HG03159 (cell line): Measurements from ENCODE around the gene COPS6.
"Not testable (repeated sequence)": the region's sequence is repeated elsewhere in the genome, so short reads cannot be mapped to it uniquely, and the experiment has no call there.

Experiments used
- ATAC-seq: cut with Tn5 transposase; IDR thresholded peaks from one replicate; pipeline ENCODE4 v1.9.1; 2021; ENCODE audit warnings: mild to moderate bottlenecking, moderate library complexity; ENCODE audit not compliant: unreplicated experiment

The COPS6 gene

DNA sequence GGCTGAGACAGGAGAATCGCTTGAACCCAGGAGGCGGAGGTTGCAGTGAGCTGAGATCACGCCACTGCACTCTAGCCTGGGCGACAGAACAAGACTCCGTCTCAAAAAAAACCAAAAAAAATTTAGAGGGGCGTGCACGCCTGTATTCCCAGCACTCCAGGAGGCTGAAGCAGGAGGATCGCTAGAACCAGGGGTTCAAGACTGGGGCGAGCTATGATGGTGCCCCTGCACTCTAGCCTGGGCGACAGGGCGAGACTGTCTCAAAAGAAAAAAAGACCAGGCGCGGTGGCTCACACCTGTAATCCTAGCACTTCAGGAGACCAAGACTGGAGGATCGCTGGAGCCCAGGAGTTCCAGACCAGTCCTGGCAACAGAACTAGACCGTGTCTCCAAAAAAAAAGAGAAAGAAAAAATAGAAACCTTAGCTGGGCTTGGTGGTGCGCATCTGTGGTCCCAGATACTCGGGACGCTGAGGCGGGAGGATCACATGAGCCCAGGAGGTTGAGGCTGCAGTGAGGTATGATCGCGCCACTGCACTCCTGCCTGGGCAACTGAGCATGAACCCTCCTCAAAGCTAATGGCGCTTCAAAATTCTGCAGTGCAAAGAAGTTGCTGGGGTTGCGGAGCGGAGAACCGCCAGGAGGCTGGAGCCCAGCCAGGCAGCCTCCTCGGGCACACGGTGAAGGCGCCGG is 37.6 kb downstream of the COPS6 start:
- peak; percentile 60 for ATAC-seq

DNA sequence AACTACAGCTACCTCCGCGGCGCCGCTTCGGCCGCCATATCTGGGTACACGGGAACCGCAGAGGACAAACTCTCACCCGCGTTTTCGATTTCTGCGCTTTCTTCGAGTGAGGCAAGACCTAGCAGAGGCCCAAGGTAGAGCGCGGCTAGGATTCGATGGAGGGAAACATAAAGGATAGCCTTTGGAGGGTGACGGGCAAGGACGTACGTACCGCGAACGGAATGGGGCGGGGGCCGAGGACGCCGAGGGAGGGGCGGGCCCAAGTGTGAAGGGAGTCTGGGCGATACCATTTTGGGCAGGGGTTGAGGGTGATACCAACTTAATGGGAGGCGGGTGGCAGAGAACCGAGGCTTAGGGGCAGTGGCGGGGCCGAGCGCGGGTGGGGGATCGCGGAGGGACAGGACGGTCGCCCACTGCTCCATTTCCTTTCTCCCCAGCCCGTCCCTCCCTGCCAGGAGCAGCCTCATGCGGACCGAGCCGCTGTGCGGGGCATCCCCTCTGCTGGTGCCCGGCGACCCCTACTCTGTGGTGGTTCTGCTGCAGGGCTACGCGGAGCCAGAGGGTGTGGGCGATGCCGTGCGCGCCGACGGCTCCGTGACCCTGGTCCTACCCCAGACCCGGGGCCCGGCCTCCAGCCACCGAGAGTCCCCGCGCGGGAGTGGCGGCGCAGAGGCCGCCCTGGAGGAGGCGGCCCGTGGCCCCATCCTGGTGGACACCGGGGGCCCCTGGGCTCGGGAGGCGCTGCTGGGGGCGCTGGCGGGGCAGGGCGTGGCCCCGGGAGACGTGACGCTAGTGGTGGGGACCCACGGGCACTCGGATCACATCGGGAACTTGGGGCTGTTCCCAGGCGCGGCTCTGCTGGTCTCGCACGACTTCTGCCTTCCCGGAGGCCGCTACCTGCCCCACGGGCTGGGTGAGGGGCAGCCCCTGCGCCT is 38.4 kb downstream of the COPS6 start, which contains the start of gene MBLAC1:
Gene MBLAC1 (plus strand): TSS at position 37 of the 935 bp plus-strand sequence. CDS start 429 bp downstream, at position 466.
- peak; percentile 69 for ATAC-seq

DNA sequence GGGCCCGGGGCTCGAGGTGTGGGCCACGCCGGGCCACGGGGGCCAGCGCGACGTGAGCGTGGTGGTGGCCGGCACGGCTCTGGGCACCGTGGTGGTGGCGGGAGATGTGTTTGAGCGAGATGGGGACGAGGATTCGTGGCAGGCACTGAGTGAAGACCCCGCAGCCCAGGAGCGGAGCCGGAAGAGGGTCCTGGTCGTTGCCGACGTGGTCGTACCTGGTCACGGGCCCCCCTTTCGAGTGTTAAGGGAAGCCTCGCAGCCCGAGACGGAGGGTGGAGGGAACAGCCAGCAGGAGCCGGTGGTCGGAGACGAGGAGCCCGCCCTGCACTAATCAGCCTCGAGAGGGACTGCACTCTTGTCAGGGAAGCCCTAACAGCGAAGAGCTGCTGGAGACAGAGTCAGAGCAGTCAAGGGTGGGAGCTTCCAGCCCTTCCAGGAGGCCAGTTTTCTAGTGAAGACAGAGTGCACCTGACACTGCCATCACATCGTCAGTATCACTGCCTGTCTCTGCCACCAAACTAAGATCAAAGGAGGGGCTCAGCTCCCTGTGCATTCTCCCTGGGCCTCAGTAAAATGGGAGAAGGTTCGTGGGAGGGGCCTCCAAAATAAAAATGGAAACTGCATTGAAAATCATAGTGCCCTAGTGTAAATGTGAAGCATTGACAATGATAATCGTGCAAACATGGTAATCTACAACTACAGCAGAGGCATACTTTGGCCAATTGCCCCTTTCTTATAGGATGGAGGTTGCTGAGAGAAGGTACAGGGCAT is 39.3 kb downstream of the COPS6 start:
- no peak for ATAC-seq

DNA sequence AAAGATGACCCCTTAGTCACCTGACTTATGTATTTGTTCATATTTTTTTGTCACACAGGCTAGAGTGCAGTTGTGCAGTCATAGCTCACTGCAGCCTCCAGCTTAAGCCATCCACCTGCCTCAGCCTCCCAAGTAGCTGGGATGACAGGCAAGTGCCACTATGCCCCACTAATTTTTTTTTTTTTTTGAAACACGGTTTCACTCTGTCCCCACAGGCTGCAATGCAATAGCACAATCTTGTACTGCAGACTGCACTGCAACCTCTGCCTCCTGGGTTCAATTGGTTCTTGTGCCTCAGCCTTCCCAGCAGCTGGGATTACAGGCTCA is 39.8 kb downstream of the COPS6 start:
- no peak for ATAC-seq

DNA sequence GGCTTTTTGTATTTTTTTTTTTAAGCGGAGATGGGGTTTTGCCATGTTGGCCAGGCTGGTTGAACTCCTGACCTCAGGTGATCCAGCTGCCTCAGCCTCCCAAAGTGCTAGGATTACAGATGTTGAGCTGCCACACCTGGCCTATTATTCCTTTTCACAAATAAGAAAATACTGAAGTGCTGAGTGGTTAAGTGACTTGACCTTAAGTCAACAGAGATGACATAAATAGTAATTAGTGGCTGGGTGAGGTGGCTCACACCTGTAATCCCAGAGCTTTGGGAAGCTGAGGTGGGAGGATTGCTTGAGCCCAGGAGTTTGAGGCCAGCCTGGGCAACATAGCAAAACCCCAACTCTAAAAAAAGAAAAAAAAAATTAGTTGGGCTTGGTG is 41.4 kb downstream of the COPS6 start:
- ATAC-seq, result not testable (repeated sequence)

DNA sequence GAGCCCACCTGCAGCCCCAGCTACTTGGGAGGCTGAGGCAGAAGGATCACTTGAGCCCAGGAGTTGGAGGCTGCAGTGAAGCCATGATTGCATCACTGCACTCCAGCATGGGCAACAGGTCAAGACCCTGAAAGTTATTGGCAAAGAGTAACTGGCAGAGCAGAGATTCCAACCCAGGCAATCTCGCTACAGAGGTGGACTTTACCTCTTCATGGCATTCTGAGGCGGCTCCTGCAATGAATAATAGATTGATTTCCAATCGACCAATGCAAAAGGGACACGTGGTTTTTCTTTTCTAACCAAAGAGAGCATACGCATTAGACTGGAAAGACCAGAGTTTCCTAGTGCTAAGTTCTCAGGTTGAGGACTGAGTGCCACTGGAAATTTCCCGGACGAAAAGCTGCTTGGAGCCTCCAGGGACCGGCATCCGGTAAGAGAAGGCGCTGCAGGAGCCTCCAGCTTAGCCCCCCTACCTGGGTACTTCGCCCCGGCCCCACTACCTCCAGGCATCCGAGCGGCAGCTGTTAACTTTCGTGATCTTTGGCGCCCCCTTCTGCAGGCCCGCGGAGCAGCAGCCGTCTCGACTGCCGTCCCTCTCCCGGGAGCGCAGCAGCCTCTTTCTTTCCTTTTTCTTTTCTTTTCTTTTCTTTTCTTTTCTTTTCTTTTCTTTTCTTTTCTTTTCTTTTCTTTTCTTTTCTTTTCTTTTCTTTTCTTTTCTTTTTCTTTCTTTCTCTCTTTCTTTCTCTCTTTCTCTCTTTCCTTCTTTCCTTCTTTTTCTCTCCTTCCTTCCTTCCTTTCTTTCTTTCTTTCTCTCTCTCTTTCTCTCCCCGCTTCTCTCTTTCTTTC is 42.1 kb downstream of the COPS6 start:
- ATAC-seq, result no peak

DNA sequence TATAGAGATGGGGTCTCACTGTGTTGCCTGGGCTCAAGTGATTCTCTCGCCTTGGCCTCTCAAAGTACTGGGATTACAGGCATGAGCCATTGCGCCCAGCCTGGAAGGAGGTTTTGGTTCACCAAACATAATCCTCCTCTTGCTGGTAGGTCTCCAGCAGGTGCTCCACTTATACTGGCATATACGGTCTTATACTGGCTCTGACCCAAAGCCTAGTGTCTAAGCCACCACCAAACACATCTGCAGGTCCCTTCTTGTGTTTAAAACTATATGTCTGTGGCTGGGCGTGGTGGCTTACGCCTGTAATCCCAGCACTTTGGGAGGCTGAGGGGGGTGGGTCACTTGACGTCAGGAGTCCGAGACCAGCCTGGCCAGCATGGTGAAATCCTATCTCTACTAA is 43.4 kb downstream of the COPS6 start:
- ATAC-seq, result no peak

DNA sequence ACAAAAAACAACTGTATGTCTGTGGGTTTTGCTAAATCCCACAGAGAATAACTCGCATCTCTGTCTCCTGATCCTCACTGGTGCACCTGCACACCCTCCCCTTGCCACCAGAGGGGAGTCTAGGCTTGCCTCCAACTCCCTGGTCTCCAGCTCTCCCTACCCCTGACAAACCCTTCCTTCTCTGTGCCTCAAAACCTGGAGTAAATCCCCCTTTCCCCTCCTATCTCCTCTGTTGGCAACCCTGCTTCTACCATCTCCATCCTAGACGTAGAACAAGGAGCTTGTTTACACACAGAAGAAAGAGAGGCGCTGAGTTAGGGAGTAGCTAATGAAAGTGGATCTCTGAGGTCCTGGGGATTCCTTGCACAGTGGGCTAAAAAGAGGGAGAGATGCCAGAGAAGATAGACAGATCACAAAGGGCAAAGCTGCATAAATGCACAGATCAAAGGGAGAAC is 44.0 kb downstream of the COPS6 start:
- ATAC-seq, result no peak

DNA sequence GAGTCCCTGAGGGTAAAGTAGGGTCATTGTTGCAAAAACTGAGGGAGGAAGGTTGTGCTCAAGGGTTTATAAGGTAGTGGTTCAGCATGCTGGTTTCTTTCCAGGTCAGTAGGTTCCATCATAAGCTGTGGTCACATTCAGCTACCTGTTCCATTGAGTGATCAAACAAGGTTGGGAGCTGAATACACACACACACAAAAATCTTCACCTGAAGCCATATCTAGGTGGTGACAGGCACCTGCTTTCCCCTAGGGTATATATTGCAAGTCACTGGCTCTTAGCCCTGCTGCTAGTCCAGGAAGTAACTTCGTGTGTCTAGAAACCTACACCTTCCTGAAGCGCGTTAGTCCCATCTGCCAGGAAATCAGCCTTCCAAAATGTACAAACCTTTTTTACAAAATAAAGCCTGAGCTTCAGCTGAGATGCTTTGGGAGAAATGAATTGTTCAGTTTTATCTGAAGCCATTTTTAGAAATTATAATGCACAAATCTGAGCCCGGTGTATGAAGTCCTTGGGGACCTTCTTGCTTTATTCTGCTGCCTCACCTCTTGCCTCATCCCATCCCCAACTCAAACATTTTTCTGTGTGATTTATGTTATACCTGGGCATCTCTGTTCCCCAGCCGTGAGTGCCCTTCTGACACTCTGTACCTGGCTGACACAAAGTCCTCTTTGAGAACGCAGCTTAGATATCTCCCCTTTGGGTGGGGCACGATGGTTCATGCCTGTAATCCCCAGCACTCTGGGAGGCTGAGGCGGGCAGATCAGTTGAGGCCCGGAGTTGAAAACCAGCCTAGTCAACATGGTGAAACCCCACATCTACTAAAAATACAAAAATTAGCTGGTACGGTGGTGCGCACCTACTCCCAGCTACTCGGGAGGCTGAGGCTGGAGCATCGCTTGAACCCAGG is 49.3 kb downstream of the COPS6 start:
- no peak for ATAC-seq

DNA sequence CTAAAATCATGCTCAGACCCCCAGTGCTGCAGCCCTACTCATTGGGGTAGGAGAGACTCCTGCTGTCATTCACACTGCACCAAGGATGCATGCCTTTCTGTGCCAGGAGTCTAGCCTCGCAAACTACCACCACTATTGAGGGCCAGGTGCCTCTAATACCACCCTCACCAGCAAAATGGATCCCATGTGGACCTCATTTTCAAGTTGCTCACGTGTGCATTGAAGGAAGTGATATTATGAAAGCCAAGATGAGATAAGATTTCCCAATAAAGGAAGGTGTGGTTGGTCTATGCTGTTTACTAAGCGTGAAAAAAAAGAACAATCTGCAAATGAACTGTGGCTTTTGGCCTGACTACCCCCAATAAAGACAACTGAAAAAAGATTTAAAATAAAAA is 52.8 kb downstream of the COPS6 start:
- no peak for ATAC-seq
